Ishikawa (cell line): ENCODE measurements around the gene SMARCD1.

ENCODE experiments used
- EP300 ChIP-seq: IDR thresholded peaks from 2 replicates; pipeline ENCODE4 v1.6.1; 2012; ENCODE audit warnings: borderline replicate concordance
- FOXM1 ChIP-seq: IDR thresholded peaks from 2 replicates; pipeline ENCODE4 v1.6.1; 2012; ENCODE audit warnings: low read depth, borderline replicate concordance
- MAX ChIP-seq: IDR thresholded peaks from 2 replicates; pipeline ENCODE4 v1.6.1; 2012
- REST ChIP-seq: IDR thresholded peaks from 2 replicates; pipeline ENCODE4 v1.6.1; 2012; ENCODE audit warnings: low read depth, mild to moderate bottlenecking
- YY1 ChIP-seq: IDR thresholded peaks from 2 replicates; pipeline ENCODE4 v1.6.1; 2012; ENCODE audit warnings: low read depth

GRCh38 chr12:50077099-50077498 is 8.0 kb upstream of the SMARCD1 start:
- TF ChIP-seq FOXM1, result no peak
- no peak for TF ChIP-seq EP300
- no peak for TF ChIP-seq MAX
- TF ChIP-seq REST, result no peak
- no peak for TF ChIP-seq YY1
